Testis (tissue), 5 donors: ENCODE measurements around the gene LNX2. TPM values are rescaled to one million over a fixed set of nuclear protein-coding genes. Genes with fewer than 3 reads are reported as not detected.

Source experiments
- DNase-seq: peaks from one replicate; pipeline ENCODE4 v3.0.0-alpha.2; 2019
- H3K27ac ChIP-seq, 2 donors: fragments of 200-600 bp; sonication (generic); one replicate each; pipeline ENCODE4 v1.5.1; 2019
- H3K27me3 ChIP-seq: fragments of 200-600 bp; sonication (generic); one replicate; pipeline ENCODE4 v1.5.1; 2019
- H3K36me3 ChIP-seq: fragments of 200-600 bp; sonication (generic); one replicate; pipeline ENCODE4 v1.5.1; 2017; ENCODE audit warnings: low read depth; ENCODE audit errors: missing control alignments
- H3K4me1 ChIP-seq: fragments of 200-600 bp; sonication (generic); one replicate; pipeline ENCODE4 v1.5.1; 2019
- H3K4me3 ChIP-seq, 2 donors: fragments of 200-600 bp; sonication (generic); one replicate each; pipeline ENCODE4 v1.5.1; 2017 to 2019
- H3K9me3 ChIP-seq: fragments of 200-600 bp; sonication (generic); one replicate; pipeline ENCODE4 v1.5.1; 2017
- CTCF ChIP-seq, 3 experiments: fragments of 450-650 bp in 2 of 3; fragments of 200-600 bp in 1 of 3; sonication (generic) in 1 of 3; IDR thresholded peaks; one replicate each; pipeline ENCODE4 v1.5.1; 2016 to 2019; ENCODE audit warnings: antibody characterized with exemption in 3 of 3, mild to moderate bottlenecking in 2 of 3, moderate library complexity in 1 of 3
- POLR2A ChIP-seq: fragments of 450-650 bp; IDR thresholded peaks from one replicate; pipeline ENCODE4 v1.6.1; 2017; ENCODE audit warnings: antibody characterized with exemption, mild to moderate bottlenecking, moderate library complexity
- WGBS, 2 donors: methylation state at CpG; one replicate each; pipeline ENCODE4 v1.1.5; 2018; 5-methylcytosine and 5-hydroxymethylcytosine counted together
- intact Hi-C: fragments of 100-400 bp; cut with DNase I; formaldehyde crosslinking; loops from one replicate; pipeline ENCODE4 v1.15.1; 2023; ENCODE audit warnings: low total_unique reads
- long read RNA-seq, 2 donors: transcript quantifications; one replicate each; lab custom pipeline, GENCODE V29; 2026
- polyA plus RNA-seq: library from polyadenylated mRNA; stranded (reverse); fragments of 350-450 nt; fragmentation: Illumina TruSeq; extraction: RNeasy Lipid Tissue Mini Kit (QIAGEN cat#74804); gene quantifications from one replicate; pipeline ENCODE4 v1.2.3, GENCODE V29; 2014; ENCODE audit warnings: low read depth, low replicate concordance; ENCODE audit not compliant: insufficient read depth
- total RNA-seq, 2 donors: library from RNA; depleted of rRNA; stranded (reverse); fragments of >200 nt; gene quantifications; one replicate each; pipeline ENCODE4 v1.2.3, GENCODE V29; 2016

Gene LNX2
- total RNA-seq (10 to 100 TPM; 34.6 to 39.6 TPM), polyA plus RNA-seq (22.5 TPM)
- long read RNA-seq, donor 1, full-length matches to known transcripts = 3 of 227 reads
- long read RNA-seq, donor 1, partial matches to known transcripts = 54 of 227 reads
- long read RNA-seq, donor 1, other reads (novel, unspliced or antisense) = 170 of 227 reads
- long read RNA-seq, donor 2, full-length matches to known transcripts = 4 of 4 reads
- long read RNA-seq, donor 2, partial matches to known transcripts = 0 of 4 reads
- long read RNA-seq, donor 2, other reads (novel, unspliced or antisense) = 0 of 4 reads

- peak; percentile 99 for DNase-seq
- WGBS, 2 donors = 1% methylated on average over 26 to 78 of the region's 79 CpGs
- no peaks in the 10 kb centered on the region for H3K36me3 ChIP-seq
- intact Hi-C loops = no loop called here
- peak within 1 kb of the TSS; percentile 66 to 94 for H3K4me3 ChIP-seq
- peak within 1 kb of the TSS; percentile 90 to 98 for H3K27ac ChIP-seq
- H3K9me3 ChIP-seq = no peaks in the 10 kb centered on the region
- TF ChIP-seq POLR2A (peak; percentile 22), CTCF (IDR thresholded peaks at IDR 0.05) (no peak)
- H3K27me3 ChIP-seq = no peaks in the 10 kb centered on the region
- H3K4me1 ChIP-seq = peaks cover 18% of the 10 kb centered on the region
Measured at GRCh38 chr13:27620377-27621115, at the start of gene LNX2. TSS of gene LNX2 (minus strand) at chr13:27620529. CDS start at chr13:27581703, 38,826 bp downstream.

GRCh38 chr13:27667946-27668345, 47.6 kb upstream of the LNX2 start:
- WGBS, 2 donors = 39 to 50% methylated on average over 2 of the region's 2 CpGs
- Histone ChIP-seq H3K36me3 (no peaks in the 10 kb centered on the region), H3K27ac (peak overlapping the region; percentile 10 to 69), H3K27me3 (no peaks in the 10 kb centered on the region), H3K4me1 (peaks cover 18% of the 10 kb centered on the region), H3K4me3 (no peak overlapping the region), H3K9me3 (no peaks in the 10 kb centered on the region)
- intact Hi-C loops = no loop called here
- peak; percentile 75 for DNase-seq
- TF ChIP-seq POLR2A (no peak), CTCF (IDR thresholded peaks at IDR 0.05) (no peak)

- no peaks in the 10 kb centered on the region for H3K27me3 ChIP-seq
- no peak overlapping the region for H3K4me3 ChIP-seq
- H3K9me3 ChIP-seq = no peaks in the 10 kb centered on the region
- intact Hi-C loops = no loop called here
- no peak overlapping the region for H3K27ac ChIP-seq
- H3K4me1 ChIP-seq = peaks cover 18% of the 10 kb centered on the region
- no peak for TF ChIP-seq POLR2A
- no peak for TF ChIP-seq CTCF (IDR thresholded peaks at IDR 0.05)
- WGBS, 2 donors = 73 to 87% methylated on average over 3 of the region's 3 CpGs
- H3K36me3 ChIP-seq = no peaks in the 10 kb centered on the region
- peak; percentile 57 for DNase-seq
Measured at GRCh38 chr13:27666951-27667350, 46.6 kb upstream of the LNX2 start.

GRCh38 chr13:27665761-27666160, 45.4 kb upstream of the LNX2 start:
- Histone ChIP-seq H3K4me3 (peak overlapping the region in 1 of 2 donors; percentile 3), H3K27me3 (no peaks in the 10 kb centered on the region), H3K36me3 (no peaks in the 10 kb centered on the region), H3K4me1 (peaks cover 18% of the 10 kb centered on the region), H3K9me3 (no peaks in the 10 kb centered on the region), H3K27ac (no peak overlapping the region)
- 47 to 80% methylated on average over 9 to 19 of the region's 19 CpGs for WGBS, 2 donors
- intact Hi-C loops = no loop called here
- TF ChIP-seq CTCF (IDR thresholded peaks at IDR 0.05) (no peak), POLR2A (no peak)
- DNase-seq = peak; percentile 44
